Measurements from ENCODE around the gene EPDR1. TPM values are rescaled to one million over a fixed set of nuclear protein-coding genes. Genes with fewer than 3 reads are reported as not detected.

Gene EPDR1
- total RNA-seq (43.4 and 59.6 TPM in 2 replicates), polyA plus RNA-seq (17.4 and 21.5 TPM in 2 replicates), polyA minus RNA-seq (ENCODE audit: low replicate concordance) (4.6 and 5.4 TPM in 2 replicates)
- polyA plus RNA-seq (2012), result 12.2 and 15.5 TPM in 2 replicates

DNA sequence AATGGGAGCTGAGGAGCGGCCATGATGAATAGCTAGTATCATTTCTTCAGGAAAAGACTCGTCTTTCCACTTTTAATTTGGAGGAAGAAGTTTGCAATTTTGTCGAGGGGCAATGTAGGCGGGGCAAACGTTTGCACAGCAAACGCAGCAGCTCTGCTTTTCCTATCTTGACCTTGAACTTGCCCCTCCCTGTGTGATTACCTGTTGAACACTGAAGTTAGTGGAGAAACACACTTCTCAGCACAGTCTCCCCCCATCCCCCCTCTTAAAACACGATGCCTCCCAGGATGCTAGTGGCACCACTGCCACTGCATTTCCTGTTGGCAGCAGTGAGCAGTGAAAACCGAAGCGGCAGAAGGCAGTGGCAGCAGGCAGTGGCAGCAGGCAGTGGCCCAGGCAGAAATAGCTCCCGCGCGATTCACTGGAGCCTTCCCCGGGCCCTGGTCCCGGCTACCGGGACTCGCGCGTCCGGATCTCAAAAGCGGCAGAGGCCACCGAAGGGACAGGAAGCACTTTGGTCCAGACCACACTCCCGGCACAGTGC is at the start of gene EPDR1:
TSS of gene EPDR1 (plus strand) at position 336 of the 544 bp plus-strand sequence. CDS start 300 bp downstream, outside the sequence.
- peak within 1 kb of the TSS; percentile 22 for H3K27ac ChIP-seq (ENCODE audit: insufficient read depth, low read length)
- peak in 1 of 2 donors; percentile 38 for DNase-seq (ENCODE audit: low read depth in 2 of 2)
- peak within 1 kb of the TSS; percentile 38 to 68 (median 59) for H3K4me3 ChIP-seq (replicated peaks in 1 of 4; ENCODE audit: control extremely low read depth in 1 of 4, insufficient read depth in 1 of 4, low read depth in 3 of 4, low read length in 4 of 4)
- no peaks in the 10 kb centered on the region for H3K4me1 ChIP-seq (ENCODE audit: control insufficient read depth, extremely low read depth, insufficient read depth, low read length)
- no peak for TF ChIP-seq EZH2 (IDR thresholded peaks at IDR 0.05; ENCODE audit: low read length, missing control alignments)
- TF ChIP-seq, protein P1, sequence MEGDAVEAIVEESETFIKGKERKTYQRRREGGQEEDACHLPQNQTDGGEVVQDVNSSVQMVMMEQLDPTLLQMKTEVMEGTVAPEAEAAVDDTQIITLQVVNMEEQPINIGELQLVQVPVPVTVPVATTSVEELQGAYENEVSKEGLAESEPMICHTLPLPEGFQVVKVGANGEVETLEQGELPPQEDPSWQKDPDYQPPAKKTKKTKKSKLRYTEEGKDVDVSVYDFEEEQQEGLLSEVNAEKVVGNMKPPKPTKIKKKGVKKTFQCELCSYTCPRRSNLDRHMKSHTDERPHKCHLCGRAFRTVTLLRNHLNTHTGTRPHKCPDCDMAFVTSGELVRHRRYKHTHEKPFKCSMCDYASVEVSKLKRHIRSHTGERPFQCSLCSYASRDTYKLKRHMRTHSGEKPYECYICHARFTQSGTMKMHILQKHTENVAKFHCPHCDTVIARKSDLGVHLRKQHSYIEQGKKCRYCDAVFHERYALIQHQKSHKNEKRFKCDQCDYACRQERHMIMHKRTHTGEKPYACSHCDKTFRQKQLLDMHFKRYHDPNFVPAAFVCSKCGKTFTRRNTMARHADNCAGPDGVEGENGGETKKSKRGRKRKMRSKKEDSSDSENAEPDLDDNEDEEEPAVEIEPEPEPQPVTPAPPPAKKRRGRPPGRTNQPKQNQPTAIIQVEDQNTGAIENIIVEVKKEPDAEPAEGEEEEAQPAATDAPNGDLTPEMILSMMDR (conservative IDR thresholded peaks at IDR 0.05 in 1 of 2, IDR thresholded peaks at IDR 0.05 in 1 of 2; ENCODE audit: low read depth in 1 of 2, low read length in 2 of 2), result no peak
- peak within 1 kb of the TSS; percentile 71 for H2AFZ ChIP-seq (ENCODE audit: low read length)
- H3K79me2 ChIP-seq (ENCODE audit: control insufficient read depth, insufficient read depth, low read length), result no peaks in the 10 kb centered on the region
- H3K4me2 ChIP-seq (ENCODE audit: extremely low read depth, insufficient read depth, low read length), result peak within 1 kb of the TSS; percentile 83
- H3K27me3 ChIP-seq (ENCODE audit: control insufficient read depth, insufficient read depth, low read length), result peaks cover 11% of the 10 kb centered on the region
- no peaks in the 10 kb centered on the region for H4K20me1 ChIP-seq (ENCODE audit: control insufficient read depth, extremely low read depth, insufficient read depth, low read length)
- no peaks in the 10 kb centered on the region for H3K9me3 ChIP-seq (ENCODE audit: control insufficient read depth, insufficient read depth, low read depth, low read length)
- no peaks in the 10 kb centered on the region for H3K36me3 ChIP-seq (ENCODE audit: control insufficient read depth, insufficient read depth, low read length)
- H3K9ac ChIP-seq (ENCODE audit: insufficient read depth, low read length), result peak within 1 kb of the TSS; percentile 57

DNA sequence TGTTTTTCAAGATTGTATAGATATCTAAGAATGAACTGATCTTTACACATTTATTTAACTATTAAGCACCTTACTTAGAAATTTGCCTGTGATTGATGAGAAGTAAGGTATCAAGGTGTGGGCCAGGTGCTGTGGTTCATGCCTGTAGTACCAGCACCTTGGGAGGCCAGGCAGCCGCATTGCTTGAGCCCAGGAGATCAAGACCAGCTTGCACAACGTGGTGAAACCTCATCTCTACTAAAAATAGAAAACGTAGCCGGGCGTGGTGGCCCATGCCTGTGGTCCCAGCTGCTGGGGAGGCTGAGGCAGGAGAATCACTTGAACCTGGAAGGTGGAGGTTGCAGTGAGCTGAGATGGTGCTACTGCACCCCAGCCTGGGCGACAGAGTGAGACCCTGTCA is 38.4 kb upstream of the EPDR1 start:
- Histone ChIP-seq H3K4me3 (replicated peaks in 1 of 4; ENCODE audit: control extremely low read depth in 1 of 4, insufficient read depth in 1 of 4, low read depth in 3 of 4, low read length in 4 of 4) (no peak overlapping the region), H3K79me2 (ENCODE audit: control insufficient read depth, insufficient read depth, low read length) (no peaks in the 10 kb centered on the region), H4K20me1 (ENCODE audit: control insufficient read depth, extremely low read depth, insufficient read depth, low read length) (no peaks in the 10 kb centered on the region), H3K9ac (ENCODE audit: insufficient read depth, low read length) (no peak overlapping the region), H2AFZ (ENCODE audit: low read length) (no peak overlapping the region), H3K36me3 (ENCODE audit: control insufficient read depth, insufficient read depth, low read length) (no peaks in the 10 kb centered on the region), H3K4me1 (ENCODE audit: control insufficient read depth, extremely low read depth, insufficient read depth, low read length) (no peaks in the 10 kb centered on the region), H3K4me2 (ENCODE audit: extremely low read depth, insufficient read depth, low read length) (no peak overlapping the region), H3K9me3 (ENCODE audit: control insufficient read depth, insufficient read depth, low read depth, low read length) (no peaks in the 10 kb centered on the region), H3K27me3 (ENCODE audit: control insufficient read depth, insufficient read depth, low read length) (no peaks in the 10 kb centered on the region), H3K27ac (ENCODE audit: insufficient read depth, low read length) (no peak overlapping the region)
- DNase-seq (ENCODE audit: low read depth in 2 of 2), result no peak
- TF ChIP-seq, protein P1 (conservative IDR thresholded peaks at IDR 0.05 in 1 of 2, IDR thresholded peaks at IDR 0.05 in 1 of 2; ENCODE audit: low read depth in 1 of 2, low read length in 2 of 2), result no peak

DNA sequence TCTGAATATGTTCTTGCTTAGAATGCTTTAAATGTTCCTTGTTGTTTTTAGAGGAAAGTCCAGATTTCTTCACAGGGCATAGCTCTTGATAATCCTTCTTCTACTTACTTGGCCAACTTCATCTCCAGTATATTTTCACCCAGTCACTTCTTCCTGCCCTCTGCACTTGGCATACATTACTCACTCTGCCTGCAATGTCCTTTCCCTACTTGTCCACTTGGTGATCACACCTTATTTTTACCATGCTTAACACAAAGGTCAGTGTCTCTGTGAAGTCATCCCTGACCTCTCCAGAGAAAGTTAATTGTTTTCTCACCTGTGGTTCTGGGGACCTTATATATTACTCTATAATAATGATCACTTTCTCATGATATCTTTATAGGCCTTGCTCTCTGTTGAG is 27.1 kb upstream of the EPDR1 start:
- no peaks in the 10 kb centered on the region for H3K27me3 ChIP-seq (ENCODE audit: control insufficient read depth, insufficient read depth, low read length)
- no peaks in the 10 kb centered on the region for H4K20me1 ChIP-seq (ENCODE audit: control insufficient read depth, extremely low read depth, insufficient read depth, low read length)
- H3K4me2 ChIP-seq (ENCODE audit: extremely low read depth, insufficient read depth, low read length), result no peak overlapping the region
- no peaks in the 10 kb centered on the region for H3K4me1 ChIP-seq (ENCODE audit: control insufficient read depth, extremely low read depth, insufficient read depth, low read length)
- H3K9me3 ChIP-seq (ENCODE audit: control insufficient read depth, insufficient read depth, low read depth, low read length), result no peaks in the 10 kb centered on the region
- no peak overlapping the region for H2AFZ ChIP-seq (ENCODE audit: low read length)
- H3K4me3 ChIP-seq (replicated peaks in 1 of 4; ENCODE audit: control extremely low read depth in 1 of 4, insufficient read depth in 1 of 4, low read depth in 3 of 4, low read length in 4 of 4), result no peak overlapping the region
- no peak for DNase-seq (ENCODE audit: low read depth in 2 of 2)
- no peaks in the 10 kb centered on the region for H3K36me3 ChIP-seq (ENCODE audit: control insufficient read depth, insufficient read depth, low read length)
- no peaks in the 10 kb centered on the region for H3K79me2 ChIP-seq (ENCODE audit: control insufficient read depth, insufficient read depth, low read length)
- TF ChIP-seq, protein P1 (conservative IDR thresholded peaks at IDR 0.05 in 1 of 2, IDR thresholded peaks at IDR 0.05 in 1 of 2; ENCODE audit: low read depth in 1 of 2, low read length in 2 of 2), result no peak
- no peak for TF ChIP-seq EZH2 (IDR thresholded peaks at IDR 0.05; ENCODE audit: low read length, missing control alignments)
- H3K9ac ChIP-seq (ENCODE audit: insufficient read depth, low read length), result no peak overlapping the region
- H3K27ac ChIP-seq (ENCODE audit: insufficient read depth, low read length), result no peak overlapping the region
